Karpas-422 (cell line): ENCODE measurements around the gene PRR13. TPM values are rescaled to one million over a fixed set of nuclear protein-coding genes. Genes with fewer than 3 reads are reported as not detected.

Source experiments
- total RNA-seq: library from RNA; depleted of rRNA; stranded (reverse); fragments of >200 nt; shearing (Covaris generic); gene quantifications from 2 replicates; pipeline ENCODE4 v1.2.3, GENCODE V29; 2014; ENCODE audit warnings: low replicate concordance; rRNA removed

PRR13 gene
- total RNA-seq, 1 experiment from 2014 or later = 139 TPM

Other genes with a start within 250 kb of the PRR13 start
- 124 and 159 TPM in 2 replicates for gene ITGB7, start 234.5 kb upstream of the PRR13 start, total RNA-seq
- 1.7 and 6.5 TPM in 2 replicates for gene RARG, start 209.5 kb upstream of the PRR13 start, total RNA-seq
- gene ESPL1, start 173.4 kb upstream of the PRR13 start, total RNA-seq = 9.4 and 22.8 TPM in 2 replicates
- gene PFDN5, start 146.2 kb upstream of the PRR13 start, total RNA-seq = 387 and 492 TPM in 2 replicates
- 67.1 and 85.5 TPM in 2 replicates for gene MYG1, start 142.0 kb upstream of the PRR13 start, total RNA-seq
- gene AAAS, start 120.1 kb upstream of the PRR13 start, total RNA-seq = 37.3 and 63.6 TPM in 2 replicates
- not detected in 2 replicates for gene SP7, start 105.4 kb upstream of the PRR13 start, total RNA-seq
- 29.9 and 36.5 TPM in 2 replicates for gene SP1, start 61.6 kb upstream of the PRR13 start, total RNA-seq
- gene AMHR2, start 17.9 kb upstream of the PRR13 start, total RNA-seq = not detected in 2 replicates
- gene PCBP2, start 10.4 kb downstream of the PRR13 start, total RNA-seq = 340 and 447 TPM in 2 replicates
- gene MAP3K12, start 57.7 kb downstream of the PRR13 start, total RNA-seq = 21.9 and 24.8 TPM in 2 replicates
- gene TARBP2, start 59.5 kb downstream of the PRR13 start, total RNA-seq = 37.0 and 65.7 TPM in 2 replicates
- gene NPFF, start 65.8 kb downstream of the PRR13 start, total RNA-seq = 1.0 TPM in 1 of 2 replicates, not detected in the other
- 14.8 and 28.9 TPM in 2 replicates for gene ATF7, start 184.6 kb downstream of the PRR13 start, total RNA-seq
- 718 and 957 TPM in 2 replicates for gene ATP5MC2, start 234.3 kb downstream of the PRR13 start, total RNA-seq